Measurements from ENCODE around the gene PNMT. TPM values are rescaled to one million over a fixed set of nuclear protein-coding genes. Genes with fewer than 3 reads are reported as not detected.
"Not testable (repeated sequence)": the region's sequence is repeated elsewhere in the genome, so short reads cannot be mapped to it uniquely, and the experiment has no call there.

Gene PNMT
- total RNA-seq, 1 donor from 2014 or later: 2.4 TPM

GRCh38 chr17:39687546-39688474 is 19.6 kb downstream of the PNMT start, which contains the start of gene PGAP3:
TSS of gene PGAP3 (minus strand) at chr17:39688057. CDS start at chr17:39688014, 43 bp downstream.
- DNase-seq: peak; percentile 94

- DNase-seq: no peak
Observed at GRCh38 chr17:39688475-39688835, 20.2 kb downstream of the PNMT start.

GRCh38 chr17:39688945-39689344 is 20.7 kb downstream of the PNMT start:
- DNase-seq: no peak

- no peak for DNase-seq
Observed at GRCh38 chr17:39694593-39694992, 26.3 kb downstream of the PNMT start.

- no peak for DNase-seq
Observed at GRCh38 chr17:39695089-39695474, 26.8 kb downstream of the PNMT start.

GRCh38 chr17:39696731-39697130 is 28.5 kb downstream of the PNMT start:
- no peak for DNase-seq

- DNase-seq: no peak
Observed at GRCh38 chr17:39697961-39698360, 29.7 kb downstream of the PNMT start.

- not testable (repeated sequence) for DNase-seq
Observed at GRCh38 chr17:39699157-39699817, 31.0 kb downstream of the PNMT start.

GRCh38 chr17:39699818-39700147 is 31.5 kb downstream of the PNMT start, which contains the start of gene ERBB2:
TSS of gene ERBB2 (plus strand) at chr17:39700064. CDS start at chr17:39700239, 175 bp downstream.
- peak; percentile 92 for DNase-seq

- DNase-seq: peak; percentile 88
Observed at GRCh38 chr17:39700148-39700987, 32.1 kb downstream of the PNMT start.

GRCh38 chr17:39701012-39701783 is 32.9 kb downstream of the PNMT start:
- DNase-seq: no peak

GRCh38 chr17:39701784-39702422 is 33.6 kb downstream of the PNMT start:
- DNase-seq: no peak

- DNase-seq: peak; percentile 50
Observed at GRCh38 chr17:39702901-39703893, 34.9 kb downstream of the PNMT start.

GRCh38 chr17:39703913-39704312 is 35.7 kb downstream of the PNMT start:
- no peak for DNase-seq

- DNase-seq: peak; percentile 74
Observed at GRCh38 chr17:39704821-39705551, 36.7 kb downstream of the PNMT start.

- peak; percentile 41 for DNase-seq
Observed at GRCh38 chr17:39705786-39706348, 37.6 kb downstream of the PNMT start.

GRCh38 chr17:39706383-39706782 is 38.1 kb downstream of the PNMT start:
- DNase-seq: no peak

GRCh38 chr17:39706921-39707337 is 38.7 kb downstream of the PNMT start:
- no peak for DNase-seq

All from tongue (tissue), 2 donors.